ENCODE data around the gene PHF12. TPM values are rescaled to one million over a fixed set of nuclear protein-coding genes. Genes with fewer than 3 reads are reported as not detected.

The PHF12 gene
- total RNA-seq, 4 donors from 2014 or later = 54.8 to 114 (median 72.9) TPM

- peak in 1 of 3 donors; percentile 32 for DNase-seq
- H3K4me3 ChIP-seq = no peak overlapping the region
- H3K4me1 ChIP-seq = peaks cover 0 to 10% (median 4%) of the 10 kb centered on the region in 4 donors
- TF ChIP-seq POLR2A (IDR thresholded peaks at IDR 0.05) (no peak), CTCF (IDR thresholded peaks at IDR 0.05) (no peak)
- no peaks in the 10 kb centered on the region for H3K9me3 ChIP-seq
- no peaks in the 10 kb centered on the region for H3K36me3 ChIP-seq
- H3K27ac ChIP-seq = peak overlapping the region; percentile 47 to 88 (median 72)
- H3K27me3 ChIP-seq = no peaks in the 10 kb centered on the region
Measured at GRCh38 chr17:28865946-28866752, 85.2 kb downstream of the PHF12 start.

- Histone ChIP-seq H3K27me3 (no peaks in the 10 kb centered on the region), H3K36me3 (peaks cover 0 to 5% (median 0%) of the 10 kb centered on the region in 3 donors), H3K27ac (peak overlapping the region; percentile 47 to 88 (median 72)), H3K4me1 (peaks cover 0 to 10% (median 2%) of the 10 kb centered on the region in 4 donors), H3K4me3 (peak overlapping the region in 1 of 4 donors; percentile 9), H3K9me3 (no peaks in the 10 kb centered on the region)
- peak in 2 of 3 donors; percentile 87 to 90 for DNase-seq
- no peak for TF ChIP-seq CTCF (IDR thresholded peaks at IDR 0.05)
- TF ChIP-seq POLR2A (IDR thresholded peaks at IDR 0.05) = peak; percentile 26 to 72
Measured at GRCh38 chr17:28864991-28865849, 86.1 kb downstream of the PHF12 start.

GRCh38 chr17:28863953-28864352, 87.4 kb downstream of the PHF12 start:
- Histone ChIP-seq H3K4me3 (no peak overlapping the region), H3K4me1 (peaks cover 0 to 10% (median 2%) of the 10 kb centered on the region in 4 donors), H3K36me3 (peaks cover 0 to 17% (median 0%) of the 10 kb centered on the region in 3 donors), H3K9me3 (no peaks in the 10 kb centered on the region), H3K27me3 (no peaks in the 10 kb centered on the region), H3K27ac (no peak overlapping the region)
- DNase-seq = no peak
- TF ChIP-seq POLR2A (IDR thresholded peaks at IDR 0.05) (no peak), CTCF (IDR thresholded peaks at IDR 0.05) (no peak)

- Histone ChIP-seq H3K4me3 (no peak overlapping the region), H3K36me3 (peaks cover 0 to 31% (median 0%) of the 10 kb centered on the region in 3 donors), H3K9me3 (no peaks in the 10 kb centered on the region), H3K27me3 (no peaks in the 10 kb centered on the region), H3K27ac (no peak overlapping the region), H3K4me1 (peaks cover 0 to 10% (median 2%) of the 10 kb centered on the region in 4 donors)
- TF ChIP-seq CTCF (IDR thresholded peaks at IDR 0.05) = no peak
- no peak for TF ChIP-seq POLR2A (IDR thresholded peaks at IDR 0.05)
- no peak for DNase-seq
Measured at GRCh38 chr17:28862561-28862960, 88.8 kb downstream of the PHF12 start.

GRCh38 chr17:28861393-28862203, 89.7 kb downstream of the PHF12 start:
- Histone ChIP-seq H3K9me3 (no peaks in the 10 kb centered on the region), H3K27me3 (no peaks in the 10 kb centered on the region), H3K27ac (peak overlapping the region in 2 of 4 donors; percentile 54 to 59), H3K4me3 (peak overlapping the region in 2 of 4 donors; percentile 24 to 36), H3K4me1 (peaks cover 0 to 10% (median 2%) of the 10 kb centered on the region in 4 donors), H3K36me3 (peaks cover 0 to 34% (median 0%) of the 10 kb centered on the region in 3 donors)
- DNase-seq = peak in 2 of 3 donors; percentile 64
- TF ChIP-seq POLR2A (IDR thresholded peaks at IDR 0.05) (peak; percentile 48 to 71), CTCF (IDR thresholded peaks at IDR 0.05) (no peak)

Data from Peyer's patch (tissue), 4 donors.